ENCODE results near the gene UBE2B.

DNA sequence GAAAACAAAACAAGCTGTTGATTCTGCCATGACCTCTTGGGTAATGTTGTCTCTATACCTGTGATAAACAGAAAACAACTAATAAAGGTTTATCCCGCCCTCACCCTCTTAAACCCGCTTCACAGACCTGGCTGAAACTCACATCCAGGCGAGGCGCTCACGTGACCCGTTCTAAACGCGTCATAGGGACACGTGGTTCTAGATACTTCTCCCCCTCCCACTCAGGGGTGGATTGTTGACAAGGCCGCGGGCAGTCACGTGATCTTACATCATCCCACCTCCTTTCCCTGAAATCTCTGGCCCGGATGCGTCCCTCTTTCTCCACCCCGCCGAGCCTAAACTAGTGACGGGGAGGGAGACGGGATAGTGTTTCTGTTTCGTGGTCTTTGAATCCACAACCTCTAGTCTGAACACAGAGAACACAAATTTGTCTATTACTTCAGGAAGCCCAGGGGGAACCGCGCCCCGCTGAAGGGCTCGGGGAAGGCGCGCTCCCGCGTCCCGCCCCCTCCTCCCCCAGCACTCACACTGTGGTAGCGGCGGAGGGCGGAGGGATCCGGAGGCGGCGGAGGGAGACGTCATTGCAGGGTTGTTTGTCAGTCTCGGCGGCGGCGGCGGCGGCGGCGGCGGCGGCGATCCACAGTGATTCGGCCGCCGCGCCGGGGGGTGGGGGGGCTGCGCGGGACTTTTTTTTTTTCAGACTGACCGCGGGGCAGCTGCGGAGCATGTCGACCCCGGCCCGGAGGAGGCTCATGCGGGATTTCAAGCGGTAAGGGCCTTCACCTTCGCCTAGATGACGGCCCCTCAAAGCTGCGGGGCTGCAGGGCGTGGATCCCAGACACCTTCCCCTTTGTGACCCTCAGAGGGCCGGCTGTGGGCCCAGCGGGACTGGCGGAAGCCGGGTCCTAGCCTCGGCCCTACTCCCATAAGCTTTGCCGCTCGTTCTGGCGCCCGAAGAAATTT, at the start of gene UBE2B:
- TF ChIP-seq EZH2 (IDR thresholded peaks at IDR 0.05; ENCODE audit: borderline replicate concordance, insufficient read depth, low read length, poor library complexity, severe bottlenecking) (no peak), TAF1 (IDR thresholded peaks at IDR 0.05; ENCODE audit: low read depth) (peak; percentile 96)
- TF ChIP-seq, protein P1, sequence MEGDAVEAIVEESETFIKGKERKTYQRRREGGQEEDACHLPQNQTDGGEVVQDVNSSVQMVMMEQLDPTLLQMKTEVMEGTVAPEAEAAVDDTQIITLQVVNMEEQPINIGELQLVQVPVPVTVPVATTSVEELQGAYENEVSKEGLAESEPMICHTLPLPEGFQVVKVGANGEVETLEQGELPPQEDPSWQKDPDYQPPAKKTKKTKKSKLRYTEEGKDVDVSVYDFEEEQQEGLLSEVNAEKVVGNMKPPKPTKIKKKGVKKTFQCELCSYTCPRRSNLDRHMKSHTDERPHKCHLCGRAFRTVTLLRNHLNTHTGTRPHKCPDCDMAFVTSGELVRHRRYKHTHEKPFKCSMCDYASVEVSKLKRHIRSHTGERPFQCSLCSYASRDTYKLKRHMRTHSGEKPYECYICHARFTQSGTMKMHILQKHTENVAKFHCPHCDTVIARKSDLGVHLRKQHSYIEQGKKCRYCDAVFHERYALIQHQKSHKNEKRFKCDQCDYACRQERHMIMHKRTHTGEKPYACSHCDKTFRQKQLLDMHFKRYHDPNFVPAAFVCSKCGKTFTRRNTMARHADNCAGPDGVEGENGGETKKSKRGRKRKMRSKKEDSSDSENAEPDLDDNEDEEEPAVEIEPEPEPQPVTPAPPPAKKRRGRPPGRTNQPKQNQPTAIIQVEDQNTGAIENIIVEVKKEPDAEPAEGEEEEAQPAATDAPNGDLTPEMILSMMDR (IDR thresholded peaks at IDR 0.05; ENCODE audit: poor library complexity, severe bottlenecking) = no peak
- TF ChIP-seq, protein P2, sequence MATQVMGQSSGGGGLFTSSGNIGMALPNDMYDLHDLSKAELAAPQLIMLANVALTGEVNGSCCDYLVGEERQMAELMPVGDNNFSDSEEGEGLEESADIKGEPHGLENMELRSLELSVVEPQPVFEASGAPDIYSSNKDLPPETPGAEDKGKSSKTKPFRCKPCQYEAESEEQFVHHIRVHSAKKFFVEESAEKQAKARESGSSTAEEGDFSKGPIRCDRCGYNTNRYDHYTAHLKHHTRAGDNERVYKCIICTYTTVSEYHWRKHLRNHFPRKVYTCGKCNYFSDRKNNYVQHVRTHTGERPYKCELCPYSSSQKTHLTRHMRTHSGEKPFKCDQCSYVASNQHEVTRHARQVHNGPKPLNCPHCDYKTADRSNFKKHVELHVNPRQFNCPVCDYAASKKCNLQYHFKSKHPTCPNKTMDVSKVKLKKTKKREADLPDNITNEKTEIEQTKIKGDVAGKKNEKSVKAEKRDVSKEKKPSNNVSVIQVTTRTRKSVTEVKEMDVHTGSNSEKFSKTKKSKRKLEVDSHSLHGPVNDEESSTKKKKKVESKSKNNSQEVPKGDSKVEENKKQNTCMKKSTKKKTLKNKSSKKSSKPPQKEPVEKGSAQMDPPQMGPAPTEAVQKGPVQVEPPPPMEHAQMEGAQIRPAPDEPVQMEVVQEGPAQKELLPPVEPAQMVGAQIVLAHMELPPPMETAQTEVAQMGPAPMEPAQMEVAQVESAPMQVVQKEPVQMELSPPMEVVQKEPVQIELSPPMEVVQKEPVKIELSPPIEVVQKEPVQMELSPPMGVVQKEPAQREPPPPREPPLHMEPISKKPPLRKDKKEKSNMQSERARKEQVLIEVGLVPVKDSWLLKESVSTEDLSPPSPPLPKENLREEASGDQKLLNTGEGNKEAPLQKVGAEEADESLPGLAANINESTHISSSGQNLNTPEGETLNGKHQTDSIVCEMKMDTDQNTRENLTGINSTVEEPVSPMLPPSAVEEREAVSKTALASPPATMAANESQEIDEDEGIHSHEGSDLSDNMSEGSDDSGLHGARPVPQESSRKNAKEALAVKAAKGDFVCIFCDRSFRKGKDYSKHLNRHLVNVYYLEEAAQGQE (IDR thresholded peaks at IDR 0.05; ENCODE audit: borderline replicate concordance) = peak; percentile 92
